ENCODE measurements around the gene HJURP.

Gene HJURP

GRCh38 chr2:233867993-233868532 is 13.7 kb upstream of the HJURP start, which contains the start of gene MSL3B (continued):
- TF ChIP-seq CREB5 (CRISPR knock-in tag; IDR thresholded peaks at IDR 0.05; ENCODE audit: low read depth) (no peak), OSR1 (CRISPR knock-in tag; IDR thresholded peaks at IDR 0.05) (no peak), ZC3H10 (CRISPR knock-in tag; IDR thresholded peaks at IDR 0.05) (no peak), TOX (CRISPR knock-in tag; IDR thresholded peaks at IDR 0.05; ENCODE audit: borderline replicate concordance) (no peak), ARNTL (CRISPR knock-in tag; IDR thresholded peaks at IDR 0.05; ENCODE audit: borderline replicate concordance, low read depth) (no peak), CSDC2 (CRISPR knock-in tag; IDR thresholded peaks at IDR 0.05) (no peak), GLIS3 (CRISPR knock-in tag; IDR thresholded peaks at IDR 0.05) (no peak), ZNF8 (CRISPR knock-in tag; IDR thresholded peaks at IDR 0.05) (no peak)

- TF ChIP-seq PATZ1 (CRISPR knock-in tag; IDR thresholded peaks at IDR 0.05; ENCODE audit: borderline replicate concordance), result no peak
- no peak for TF ChIP-seq ZC3H10 (CRISPR knock-in tag; IDR thresholded peaks at IDR 0.05)
- TF ChIP-seq CSDC2 (CRISPR knock-in tag; IDR thresholded peaks at IDR 0.05), result no peak
- no peak for TF ChIP-seq BACH2 (CRISPR knock-in tag; IDR thresholded peaks at IDR 0.05; ENCODE audit: borderline replicate concordance)
- no peak for TF ChIP-seq PPARA (CRISPR knock-in tag; IDR thresholded peaks at IDR 0.05; ENCODE audit: borderline replicate concordance)
- TF ChIP-seq ZNF8 (CRISPR knock-in tag; IDR thresholded peaks at IDR 0.05), result no peak
- no peak for TF ChIP-seq ZFP3 (CRISPR knock-in tag; IDR thresholded peaks at IDR 0.05)
- no peak for TF ChIP-seq TCF4 (CRISPR knock-in tag; IDR thresholded peaks at IDR 0.05; ENCODE audit: borderline replicate concordance)
- no peak for TF ChIP-seq ARNTL (CRISPR knock-in tag; IDR thresholded peaks at IDR 0.05; ENCODE audit: borderline replicate concordance, low read depth)
- TF ChIP-seq ISL1 (CRISPR knock-in tag; IDR thresholded peaks at IDR 0.05), result no peak
- no peak for TF ChIP-seq ESRRG (CRISPR knock-in tag; IDR thresholded peaks at IDR 0.05)
- TF ChIP-seq GLIS3 (CRISPR knock-in tag; IDR thresholded peaks at IDR 0.05), result no peak
- TF ChIP-seq TOX (CRISPR knock-in tag; IDR thresholded peaks at IDR 0.05; ENCODE audit: borderline replicate concordance), result no peak
- TF ChIP-seq POU6F1 (CRISPR knock-in tag; IDR thresholded peaks at IDR 0.05; ENCODE audit: borderline replicate concordance, low read depth), result no peak
- TF ChIP-seq SNAI2 (CRISPR knock-in tag; IDR thresholded peaks at IDR 0.05), result no peak
- no peak for TF ChIP-seq RARB (CRISPR knock-in tag; IDR thresholded peaks at IDR 0.05)
- TF ChIP-seq ZNF70 (CRISPR knock-in tag; IDR thresholded peaks at IDR 0.05), result no peak
- no peak for TF ChIP-seq TSHZ2 (CRISPR knock-in tag; IDR thresholded peaks at IDR 0.05)
- no peak for TF ChIP-seq OSR1 (CRISPR knock-in tag; IDR thresholded peaks at IDR 0.05)
Measured at GRCh38 chr2:233866479-233866878, 12.1 kb upstream of the HJURP start.

GRCh38 chr2:233865838-233866237 is 11.5 kb upstream of the HJURP start:
- TF ChIP-seq GLIS3 (CRISPR knock-in tag; IDR thresholded peaks at IDR 0.05) (no peak), BACH2 (CRISPR knock-in tag; IDR thresholded peaks at IDR 0.05; ENCODE audit: borderline replicate concordance) (no peak), ZNF8 (CRISPR knock-in tag; IDR thresholded peaks at IDR 0.05) (no peak), RARB (CRISPR knock-in tag; IDR thresholded peaks at IDR 0.05) (no peak), TSHZ2 (CRISPR knock-in tag; IDR thresholded peaks at IDR 0.05) (no peak), OSR1 (CRISPR knock-in tag; IDR thresholded peaks at IDR 0.05) (no peak), TOX (CRISPR knock-in tag; IDR thresholded peaks at IDR 0.05; ENCODE audit: borderline replicate concordance) (no peak), ISL1 (CRISPR knock-in tag; IDR thresholded peaks at IDR 0.05) (no peak), ZFP30 (CRISPR knock-in tag; IDR thresholded peaks at IDR 0.05) (no peak), ZNF565 (CRISPR knock-in tag; conservative IDR thresholded peaks at IDR 0.05; ENCODE audit: low read depth) (no peak), ZNF70 (CRISPR knock-in tag; IDR thresholded peaks at IDR 0.05) (no peak), CSRNP3 (CRISPR knock-in tag; IDR thresholded peaks at IDR 0.05) (no peak)
- ATAC-seq, result no peak

More at GRCh38 chr2:233866479-233866878, 12.1 kb upstream of the HJURP start:
- no peak for ATAC-seq

Measured in SK-N-SH treated with all-trans-retinoic acid at 6 μM for 48 hours (cell line).